Ovary (tissue), 9 donors: ENCODE data around the gene TMPRSS13. TPM values are rescaled to one million over a fixed set of nuclear protein-coding genes. Genes with fewer than 3 reads are reported as not detected.

Source experiments
- DNase-seq, 5 donors: peaks; one replicate each; pipeline ENCODE4 v3.0.0-alpha.2; 2019 to 2020
- H3K27ac ChIP-seq, 2 donors: fragments of 200-600 bp; one replicate each; pipeline versions ENCODE4 v1.5.1 to v1.8.0; 2019 to 2022
- H3K27me3 ChIP-seq: fragments of 200-600 bp; one replicate; pipeline ENCODE4 v1.8.0; 2022
- H3K36me3 ChIP-seq: fragments of 200-600 bp; sonication (generic); one replicate; pipeline ENCODE4 v1.5.1; 2019
- H3K4me1 ChIP-seq: one replicate; pipeline ENCODE4 v1.8.1; 2013; ENCODE audit warnings: mild to moderate bottlenecking, moderate library complexity; ENCODE audit not compliant: insufficient read depth
- H3K4me3 ChIP-seq: fragments of 200-600 bp; sonication (generic); one replicate; pipeline ENCODE4 v1.5.1; 2017
- H3K9me3 ChIP-seq, 2 donors: fragments of 200-600 bp in 1 of 2; sonication (generic) in 1 of 2; one replicate each; pipeline versions ENCODE4 v1.5.1 to v1.8.1; 2013 to 2019; ENCODE audit warnings: mild to moderate bottlenecking in 1 of 2, moderate library complexity in 1 of 2
- CTCF ChIP-seq, 3 donors: fragments of 450-650 bp in 2 of 3; fragments of 200-600 bp in 1 of 3; IDR thresholded peaks; one replicate each; pipeline versions ENCODE4 v1.5.1 to v1.8.0; 2016 to 2022; ENCODE audit warnings: antibody characterized with exemption in 3 of 3, mild to moderate bottlenecking in 1 of 3
- EP300 ChIP-seq: sonication (generic); formaldehyde crosslinking; IDR thresholded peaks from one replicate; pipeline ENCODE4 v1.6.1; 2017; ENCODE audit warnings: antibody characterized with exemption
- POLR2A ChIP-seq: fragments of 450-650 bp; IDR thresholded peaks from one replicate; pipeline ENCODE4 v1.6.1; 2017; ENCODE audit warnings: antibody characterized with exemption, mild to moderate bottlenecking, moderate library complexity
- WGBS, 3 donors: extraction: QIAGEN DNeasy Blood & Tissue Kit in 1 of 3; methylation state at CpG; one replicate each; pipeline versions ENCODE4 v1.1.5 to v1.1.7; 2013 to 2017; 5-methylcytosine and 5-hydroxymethylcytosine counted together
- intact Hi-C, 4 donors: fragments of 100-400 bp; cut with DNase I; formaldehyde crosslinking; loops; one replicate each; pipeline versions ENCODE4 v1.11.0 to v1.15.1; 2022 to 2023
- polyA plus RNA-seq, 2 donors: library from polyadenylated mRNA; stranded (reverse); fragments of 200-250 nt in 1 of 2; fragments of 350-450 nt in 1 of 2; fragmentation: Illumina TruSeq in 1 of 2; extraction: RNeasy Lipid Tissue Mini Kit (QIAGEN cat#74804) in 1 of 2; gene quantifications; one replicate each; pipeline ENCODE4 v1.2.3, GENCODE V29; 2013 to 2014
- total RNA-seq, 7 donors: library from RNA; depleted of rRNA in 2 of 7; stranded (reverse); fragments of >200 nt in 2 of 7; fragmentation: NEBNext Ultra II Directional in 3 of 7; extraction: Animal tissue kit (Norgen Biotek cat#: 25700) in 3 of 7; gene quantifications; one replicate each; pipeline versions ENCODE4 v1.1.0 to v1.2.4, GENCODE V29; 2016 to 2023
- donor health status: DM: no; HTN: no; CAD: no; lungs with moderate emphysema.
- donor health status: DM: no; HTN: no; CAD: no.
- donor health status: Bipolar disorder and iron deficiency.
- donor health status: DM: yes; HTN: yes; CAD: no.
- donor health status: DM: no; HTN: no; CAD: no.
- donor health status: DM: yes; HTN: yes; CAD: no.

The TMPRSS13 gene
- total and polyA plus RNA-seq, 9 donors, result 0.05 to 2.0 (median 0.22) TPM; not detected in 2

DNA sequence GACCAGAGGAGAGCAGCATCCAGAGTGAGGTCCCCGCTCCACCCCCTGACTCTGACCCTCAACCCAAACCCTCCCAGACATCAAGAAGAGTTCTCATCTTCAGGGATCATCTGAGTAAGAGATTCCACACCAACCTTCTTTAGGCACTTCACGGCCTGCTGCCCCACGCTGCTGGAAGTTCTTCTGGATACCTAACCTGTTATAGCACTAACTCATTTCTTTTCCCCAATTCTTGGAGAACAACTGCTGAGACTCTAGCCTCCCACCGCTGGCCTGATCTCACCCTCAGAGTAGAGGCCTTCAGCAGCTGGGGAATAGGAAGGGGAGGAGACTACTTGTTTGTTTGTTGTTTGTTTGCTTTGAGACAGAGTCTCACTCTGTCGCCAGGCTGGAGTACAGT lies 7.3 kb downstream of the TMPRSS13 start:
- 93 to 98% (median 98%) methylated on average over 5 of the region's 5 CpGs for WGBS, 3 donors
- TF ChIP-seq POLR2A, result no peak
- TF ChIP-seq CTCF (IDR thresholded peaks at IDR 0.05), result no peak
- no peak for TF ChIP-seq EP300
- Histone ChIP-seq H3K27me3 (no peaks in the 10 kb centered on the region), H3K9me3 (no peaks in the 10 kb centered on the region), H3K4me1 (no peaks in the 10 kb centered on the region), H3K4me3 (no peak overlapping the region), H3K36me3 (no peaks in the 10 kb centered on the region), H3K27ac (no peak overlapping the region)
- intact Hi-C loops, result no loop called here
- DNase-seq, result peak in 1 of 5 donors; percentile 1

DNA sequence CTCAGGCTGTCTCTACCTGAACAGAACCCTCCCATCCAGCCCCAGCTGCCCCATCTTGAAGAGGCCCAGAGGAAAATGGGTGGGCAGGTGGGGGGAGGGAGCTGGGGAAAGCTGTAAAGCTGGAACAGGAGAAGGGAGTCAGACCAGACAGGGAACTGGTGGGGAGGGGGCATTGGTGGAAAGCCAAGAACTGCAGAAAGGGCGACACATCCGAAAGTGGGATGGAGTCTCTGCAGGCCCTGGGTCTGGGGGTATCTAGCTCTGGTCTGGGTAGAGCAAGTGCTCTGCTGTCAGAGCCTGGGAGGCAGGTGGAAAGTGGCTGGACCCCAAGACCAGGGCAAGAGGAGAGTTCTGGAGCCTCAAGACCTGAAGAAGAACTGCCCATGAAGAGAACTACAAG lies 7.7 kb downstream of the TMPRSS13 start:
- H3K4me3 ChIP-seq, result no peak overlapping the region
- no peak overlapping the region for H3K27ac ChIP-seq
- no peaks in the 10 kb centered on the region for H3K4me1 ChIP-seq
- intact Hi-C loops, result no loop called here
- TF ChIP-seq CTCF (IDR thresholded peaks at IDR 0.05) (no peak), EP300 (no peak), POLR2A (no peak)
- no peak for DNase-seq
- 92 to 96% (median 96%) methylated on average over 2 of the region's 2 CpGs for WGBS, 3 donors
- H3K36me3 ChIP-seq, result no peaks in the 10 kb centered on the region
- H3K9me3 ChIP-seq, result no peaks in the 10 kb centered on the region
- no peaks in the 10 kb centered on the region for H3K27me3 ChIP-seq

DNA sequence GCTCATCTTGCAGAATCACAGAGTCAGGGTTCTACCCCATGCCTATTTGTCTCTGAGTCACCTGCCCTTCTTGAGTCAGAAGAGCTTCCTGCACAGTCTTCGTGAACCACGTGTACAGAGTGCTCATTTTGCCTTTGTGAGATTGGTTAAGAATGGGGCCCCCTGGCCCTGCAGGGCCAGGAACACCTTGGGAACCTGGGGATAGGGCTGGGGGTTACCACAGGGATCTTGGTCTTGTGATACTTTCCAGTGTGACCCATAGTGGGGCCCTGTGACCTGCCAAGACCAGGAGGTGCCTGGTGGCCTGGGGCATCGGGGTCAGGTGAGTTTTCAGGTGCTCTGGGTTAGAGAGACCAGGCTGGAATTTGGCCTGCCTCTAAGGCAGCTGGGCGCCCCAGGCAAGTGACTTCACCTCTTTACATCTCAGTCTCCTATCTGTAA lies 9.4 kb downstream of the TMPRSS13 start:
- 81 to 87% (median 82%) methylated on average over 4 of the region's 4 CpGs for WGBS, 3 donors
- intact Hi-C loops, result no loop called here
- DNase-seq, result no peak

GRCh38 chr11:117919341-117919740 lies 9.9 kb downstream of the TMPRSS13 start:
- WGBS, 3 donors, result 34 to 46% (median 36%) methylated on average over 4 of the region's 4 CpGs
- no peaks in the 10 kb centered on the region for H3K9me3 ChIP-seq
- no peak overlapping the region for H3K4me3 ChIP-seq
- H3K27me3 ChIP-seq, result no peaks in the 10 kb centered on the region
- H3K4me1 ChIP-seq, result no peaks in the 10 kb centered on the region
- intact Hi-C loops, result no loop called here
- DNase-seq, result no peak
- no peaks in the 10 kb centered on the region for H3K36me3 ChIP-seq
- no peak overlapping the region for H3K27ac ChIP-seq
- TF ChIP-seq POLR2A, result no peak

More for the DNA sequence above, 9.4 kb downstream of the TMPRSS13 start:
- Histone ChIP-seq H3K27me3 (no peaks in the 10 kb centered on the region), H3K27ac (no peak overlapping the region), H3K4me3 (no peak overlapping the region), H3K36me3 (no peaks in the 10 kb centered on the region), H3K4me1 (no peaks in the 10 kb centered on the region), H3K9me3 (no peaks in the 10 kb centered on the region)
- TF ChIP-seq POLR2A, result no peak
- TF ChIP-seq CTCF (IDR thresholded peaks at IDR 0.05), result no peak
- TF ChIP-seq EP300, result no peak

GRCh38 chr11:117918366-117919255 lies 10.6 kb downstream of the TMPRSS13 start:
- no peak overlapping the region for H3K27ac ChIP-seq
- WGBS, 3 donors, result 83 to 91% (median 88%) methylated on average over 17 of the region's 17 CpGs
- peak in 1 of 5 donors; percentile 16 for DNase-seq

More at GRCh38 chr11:117918366-117919255, 10.6 kb downstream of the TMPRSS13 start:
- no peak for TF ChIP-seq POLR2A
- no peak for TF ChIP-seq EP300
- no peak for TF ChIP-seq CTCF (IDR thresholded peaks at IDR 0.05)
- no peaks in the 10 kb centered on the region for H3K27me3 ChIP-seq
- intact Hi-C loops, result no loop called here
- no peaks in the 10 kb centered on the region for H3K9me3 ChIP-seq
- H3K36me3 ChIP-seq, result no peaks in the 10 kb centered on the region
- H3K4me1 ChIP-seq, result no peaks in the 10 kb centered on the region
- H3K4me3 ChIP-seq, result no peak overlapping the region
